HCT116 (cell line): ENCODE results near the gene AUTS2. TPM values are rescaled to one million over a fixed set of nuclear protein-coding genes. Genes with fewer than 3 reads are reported as not detected.

Source experiments
- ATAC-seq: fragments of 200-7000 bp; cut with Tn5 transposase; 2 replicates; pipeline ENCODE4 v1.9.1; 2020; ENCODE audit warnings: mild to moderate bottlenecking, moderate library complexity
- BruUV-seq: library from RNA; stranded (reverse); fragments of 400-500 nt; replicated peaks from 2 replicates; lab custom pipeline; 2021; lab: Mats Ljungman, UMichigan
- CTCF ChIA-PET: fragments of 300-600 bp; sonication (Branson Sonifier 250); formaldehyde crosslinking; loops from one replicate; lab custom pipeline; 2021; ENCODE audit warnings: antibody characterized with exemption; lab: Charles Lee
- POLR2A ChIA-PET: fragments of 300-600, 350-600 bp; sonication (Branson Sonifier 250); formaldehyde crosslinking; loops from one replicate; lab custom pipeline; 2021; ENCODE audit warnings: antibody characterized with exemption; lab: Charles Lee
- RAD21 ChIA-PET, 2 experiments: fragments of 300-600 bp; sonication (Branson Sonifier 250); formaldehyde crosslinking; loops; one replicate each; lab custom pipeline; 2023; ENCODE audit warnings: low total read pairs in 2 of 2; ENCODE audit not compliant: uncharacterized antibody in 2 of 2, unreplicated experiment in 2 of 2, low non-redundant PET in 1 of 2; lab: Charles Lee
- DNase-seq: peaks from one replicate; pipeline ENCODE4 v3.0.0-alpha.2; 2010; ENCODE audit warnings: low read depth, low spot score
- H2AFZ ChIP-seq: fragments of 200-600 bp; shearing (Covaris generic), sonication (generic); 2 replicates; pipeline ENCODE4 v1.6.1; 2017; ENCODE audit warnings: low read depth, mixed run types, mixed read lengths, antibody characterized with exemption, low read length; ENCODE audit not compliant: poor library complexity, severe bottlenecking
- H3K27ac ChIP-seq: 2 replicates; pipeline ENCODE4 v1.5.1; 2012; ENCODE audit warnings: low read depth, low read length
- H3K27me3 ChIP-seq: fragments of 200-600 bp; sonication (generic); 2 replicates; pipeline ENCODE4 v1.6.1; 2016; ENCODE audit warnings: mixed run types, low read length, mixed read lengths; ENCODE audit not compliant: insufficient read depth
- H3K36me3 ChIP-seq, 2 experiments: fragments of 200-500 bp in 1 of 2; fragments of 200-600 bp in 1 of 2; sonication (Bioruptor generic) in 1 of 2; sonication (generic) in 1 of 2; 2 replicates each; pipeline versions ENCODE4 v1.5.1 to v1.6.1; 2014 to 2016; ENCODE audit warnings: low read length in 2 of 2, inconsistent platforms in 1 of 2, mixed read lengths in 1 of 2, mixed run types in 1 of 2; ENCODE audit not compliant: insufficient read depth in 2 of 2, control insufficient read depth in 1 of 2
- H3K4me1 ChIP-seq, 2 experiments: fragments of 200-600 bp in 1 of 2; sonication (generic) in 1 of 2; 2 replicates each; pipeline versions ENCODE4 v1.5.1 to v1.6.1; 2012 to 2017; ENCODE audit warnings: low read length in 2 of 2, inconsistent platforms in 1 of 2, mild to moderate bottlenecking in 1 of 2, mixed read lengths in 1 of 2, mixed run types in 1 of 2, moderate library complexity in 1 of 2; ENCODE audit not compliant: insufficient read depth in 2 of 2, control insufficient read depth in 1 of 2
- H3K4me2 ChIP-seq: fragments of 200-600 bp; sonication (generic); 2 replicates; pipeline ENCODE4 v1.6.1; 2017; ENCODE audit warnings: mixed run types, low read length, mixed read lengths
- H3K4me3 ChIP-seq, 2 experiments: fragments of 200-600 bp in 1 of 2; sonication (generic) in 1 of 2; replicated peaks in 1 of 2; 2 replicates each; pipeline ENCODE4 v1.5.1; 2011 to 2016; ENCODE audit warnings: low read length in 2 of 2, control low read depth in 1 of 2, low read depth in 1 of 2, mild to moderate bottlenecking in 1 of 2, mixed read lengths in 1 of 2, mixed run types in 1 of 2
- H3K79me2 ChIP-seq: fragments of 200-600 bp; sonication (generic); 2 replicates; pipeline ENCODE4 v1.6.1; 2017; ENCODE audit warnings: mild to moderate bottlenecking, mixed run types, low read length, moderate library complexity, mixed read lengths; ENCODE audit not compliant: insufficient read depth
- H3K9ac ChIP-seq: fragments of 200-600 bp; sonication (generic); 2 replicates; pipeline ENCODE4 v1.6.1; 2016; ENCODE audit warnings: low read length, mixed read lengths
- H3K9me2 ChIP-seq: fragments of 200-600 bp; sonication (generic), shearing (Covaris generic); 2 replicates; pipeline ENCODE4 v1.6.1; 2017; ENCODE audit warnings: mixed run types, mild to moderate bottlenecking, moderate library complexity; ENCODE audit not compliant: insufficient read depth
- H3K9me3 ChIP-seq, 2 experiments: fragments of 200-500 bp in 1 of 2; fragments of 200-600 bp in 1 of 2; sonication (Bioruptor generic) in 1 of 2; sonication (generic) in 1 of 2; 2 replicates each; pipeline ENCODE4 v1.6.1; 2014 to 2017; ENCODE audit warnings: low read length in 2 of 2, mixed read lengths in 2 of 2, inconsistent platforms in 1 of 2, low read depth in 1 of 2, mild to moderate bottlenecking in 1 of 2, mixed run types in 1 of 2, moderate library complexity in 1 of 2; ENCODE audit not compliant: control insufficient read depth in 1 of 2, insufficient read depth in 1 of 2
- H4K20me1 ChIP-seq: fragments of 200-600 bp; sonication (generic), shearing (Covaris generic); 2 replicates; pipeline ENCODE4 v1.6.1; 2017; ENCODE audit warnings: mixed run types, mild to moderate bottlenecking, moderate library complexity; ENCODE audit not compliant: insufficient read depth
- ATF3 ChIP-seq: IDR thresholded peaks from 2 replicates; pipeline ENCODE4 v1.6.1; 2012
- CBX3 ChIP-seq: IDR thresholded peaks from 2 replicates; pipeline ENCODE4 v1.6.1; 2012; ENCODE audit warnings: low read depth
- CTCF ChIP-seq, 3 experiments: fragments of 200-600 bp in 1 of 3; sonication (generic) in 1 of 3; IDR thresholded peaks in 2 of 3; conservative IDR thresholded peaks in 1 of 3; 2 replicates each; pipeline ENCODE4 v1.5.1; 2012 to 2017; ENCODE audit warnings: low read depth in 2 of 3, low read length in 2 of 3, antibody characterized with exemption in 1 of 3, borderline replicate concordance in 1 of 3, control low read depth in 1 of 3, mild to moderate bottlenecking in 1 of 3, mixed read lengths in 1 of 3, mixed run types in 1 of 3, moderate library complexity in 1 of 3; ENCODE audit not compliant: insufficient read depth in 1 of 3
- EGR1 ChIP-seq: IDR thresholded peaks from 2 replicates; pipeline ENCODE4 v1.6.1; 2012; ENCODE audit warnings: low read depth
- ELF1 ChIP-seq: IDR thresholded peaks from 2 replicates; pipeline ENCODE4 v1.6.1; 2012; ENCODE audit warnings: low read depth, borderline replicate concordance
- EZH2 ChIP-seq: fragments of 200-600 bp; sonication (generic); IDR thresholded peaks from 2 replicates; pipeline ENCODE4 v1.6.1; 2017; ENCODE audit warnings: antibody characterized with exemption, mixed run types
- JUND ChIP-seq: IDR thresholded peaks from 2 replicates; pipeline ENCODE4 v1.6.1; 2012
- POLR2AphosphoS5 ChIP-seq: IDR thresholded peaks from 2 replicates; pipeline ENCODE4 v1.6.1; 2011; ENCODE audit warnings: mild to moderate bottlenecking, low read depth, low read length, moderate library complexity
- RAD21 ChIP-seq: IDR thresholded peaks from 2 replicates; pipeline ENCODE4 v1.6.1; 2012; ENCODE audit warnings: low read depth, mild to moderate bottlenecking
- SIN3A ChIP-seq: IDR thresholded peaks from 2 replicates; pipeline ENCODE4 v1.6.1; 2012; ENCODE audit warnings: low read depth
- SP1 ChIP-seq: IDR thresholded peaks from 2 replicates; pipeline ENCODE4 v1.6.1; 2012; ENCODE audit warnings: low read depth
- SRF ChIP-seq: IDR thresholded peaks from 2 replicates; pipeline ENCODE4 v1.6.1; 2012; ENCODE audit warnings: low read depth
- TCF7L2 ChIP-seq: IDR thresholded peaks from 2 replicates; pipeline ENCODE4 v1.7.0; 2011; ENCODE audit warnings: borderline replicate concordance, inconsistent platforms; ENCODE audit not compliant: insufficient read depth, insufficient read length; ENCODE audit errors: extremely low read depth
- ZFX ChIP-seq: fragments of 450-650 bp; IDR thresholded peaks from 2 replicates; pipeline ENCODE4 v1.6.1; 2017
- ZNF274 ChIP-seq: fragments of 200-500 bp; sonication (Bioruptor generic); IDR thresholded peaks from 2 replicates; pipeline ENCODE4 v1.6.1; 2014; ENCODE audit warnings: mild to moderate bottlenecking, low read depth, low read length, inconsistent platforms
- intact Hi-C: fragments of 100-400 bp; cut with micrococcal nuclease; formaldehyde crosslinking; loops from 2 replicates; pipeline ENCODE4 v1.10.0; 2022
- total RNA-seq: library from RNA; stranded (reverse); gene quantifications from one replicate; pipeline ENCODE4 v1.2.1, GENCODE V29; 2021; ENCODE audit not compliant: unreplicated experiment

AUTS2 gene
- total RNA-seq, 1 experiment from 2014 or later, result 0.93 TPM

GRCh38 chr7:69753981-69754380 lies 155.7 kb downstream of the AUTS2 start:
- H3K27me3 ChIP-seq, result no peaks in the 10 kb centered on the region
- intact Hi-C loops, result no loop called here
- H3K36me3 ChIP-seq, result no peaks in the 10 kb centered on the region
- no peak for DNase-seq
- no peaks in the 10 kb centered on the region for H3K4me1 ChIP-seq
- H3K4me2 ChIP-seq, result no peak overlapping the region
- TF ChIP-seq SRF (no peak), SIN3A (no peak), EGR1 (no peak), ELF1 (no peak), POLR2AphosphoS5 (no peak), CBX3 (no peak), RAD21 (no peak)
- TF ChIP-seq, all 23 proteins: peak for 0
- no peaks in the 10 kb centered on the region for H3K9me2 ChIP-seq
- H3K9ac ChIP-seq, result no peak overlapping the region
- no peak for ATAC-seq
- no peaks in the 10 kb centered on the region for H4K20me1 ChIP-seq
- H3K79me2 ChIP-seq, result no peaks in the 10 kb centered on the region
- BruUV-seq, result no TSS peak
- RAD21 ChIA-PET, result no interaction called here
- H2AFZ ChIP-seq, result no peak overlapping the region
- H3K9me3 ChIP-seq, result peaks cover 0 to 25% of the 10 kb centered on the region in 2 experiments; a peak in 2 of 4 replicates
- no peak overlapping the region for H3K4me3 ChIP-seq
- POLR2A ChIA-PET, result no interaction called here
- CTCF ChIA-PET, result no interaction called here
- H3K27ac ChIP-seq, result no peak overlapping the region

DNA sequence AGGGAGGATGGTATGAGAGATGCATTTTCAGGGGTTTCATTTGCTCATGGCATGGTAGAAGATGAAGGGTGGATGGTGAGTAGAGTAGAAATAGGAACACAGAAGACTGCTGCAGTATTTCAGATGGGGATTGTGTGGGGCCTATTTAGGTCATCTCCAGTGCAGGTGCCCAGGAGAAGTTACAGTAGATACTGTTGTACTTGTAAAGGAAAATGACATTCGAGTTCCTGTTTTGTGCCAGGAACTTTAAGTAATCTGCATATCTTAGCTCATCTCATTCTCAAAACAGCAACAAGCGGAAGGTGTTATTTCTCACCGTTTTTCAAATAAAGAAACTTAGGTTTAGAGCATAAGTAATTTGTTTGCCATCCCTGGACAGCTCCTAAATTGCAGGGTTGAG lies 156.2 kb downstream of the AUTS2 start:
- no peak overlapping the region for H3K9ac ChIP-seq
- CTCF ChIA-PET, result no interaction called here

More for the DNA sequence above, 156.2 kb downstream of the AUTS2 start:
- intact Hi-C loops, result no loop called here
- H2AFZ ChIP-seq, result no peak overlapping the region
- no peaks in the 10 kb centered on the region for H3K27me3 ChIP-seq
- ChIA-PET RAD21 (no interaction called here), POLR2A (no interaction called here)
- H3K9me3 ChIP-seq, result peaks cover 0 to 25% of the 10 kb centered on the region in 2 experiments; a peak in 2 of 4 replicates
- no peaks in the 10 kb centered on the region for H3K79me2 ChIP-seq
- H3K27ac ChIP-seq, result no peak overlapping the region
- DNase-seq, result no peak
- no peaks in the 10 kb centered on the region for H3K4me1 ChIP-seq
- H3K9me2 ChIP-seq, result no peaks in the 10 kb centered on the region
- no TSS peak for BruUV-seq
- TF ChIP-seq EGR1 (no peak), RAD21 (no peak), SP1 (no peak), EZH2 (no peak), ATF3 (no peak), TCF7L2 (no peak), JUND (no peak), SRF (no peak), ZFX (no peak), CTCF (IDR thresholded peaks at IDR 0.05 in 2 of 3, conservative IDR thresholded peaks at IDR 0.05 in 1 of 3; ENCODE audit: borderline replicate concordance in 1 of 3, insufficient read depth in 1 of 3, low read depth in 2 of 3, low read length in 2 of 3) (no peak), ZNF274 (no peak), POLR2AphosphoS5 (no peak), CBX3 (no peak)
- TF ChIP-seq, all 23 proteins: peak for 0
- Histone ChIP-seq H3K36me3 (no peaks in the 10 kb centered on the region), H4K20me1 (no peaks in the 10 kb centered on the region), H3K4me2 (no peak overlapping the region), H3K4me3 (no peak overlapping the region)
- no peak for ATAC-seq
